Embryonic facial prominence (tissue), 1 donor: ENCODE measurements around the gene SLC6A6.

Source experiments
- DNase-seq: peaks from one replicate; pipeline ENCODE4 v3.0.0-alpha.2; 2016; ENCODE audit errors: extremely low spot score

The SLC6A6 gene

DNA sequence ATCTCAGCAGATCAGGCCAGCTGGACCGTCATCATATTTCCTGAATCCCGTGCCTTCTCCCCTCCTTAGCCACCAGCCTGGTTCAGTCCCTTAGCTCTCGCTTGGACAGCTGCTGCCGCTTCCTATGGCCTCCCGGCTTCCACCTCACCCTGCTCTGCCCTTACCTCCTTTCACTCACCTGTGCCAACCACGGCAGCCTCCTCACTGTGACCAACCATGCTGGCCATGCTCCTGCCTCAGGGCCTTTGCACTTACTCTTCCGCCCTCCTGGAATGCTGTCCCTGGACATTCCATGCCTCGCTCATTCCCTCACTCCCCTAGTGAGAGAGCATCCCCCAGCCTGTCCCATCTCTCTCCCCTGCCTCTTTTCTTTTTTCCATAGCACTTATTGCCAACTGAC is 118.6 kb downstream of the SLC6A6 start:
- no peak for DNase-seq

DNA sequence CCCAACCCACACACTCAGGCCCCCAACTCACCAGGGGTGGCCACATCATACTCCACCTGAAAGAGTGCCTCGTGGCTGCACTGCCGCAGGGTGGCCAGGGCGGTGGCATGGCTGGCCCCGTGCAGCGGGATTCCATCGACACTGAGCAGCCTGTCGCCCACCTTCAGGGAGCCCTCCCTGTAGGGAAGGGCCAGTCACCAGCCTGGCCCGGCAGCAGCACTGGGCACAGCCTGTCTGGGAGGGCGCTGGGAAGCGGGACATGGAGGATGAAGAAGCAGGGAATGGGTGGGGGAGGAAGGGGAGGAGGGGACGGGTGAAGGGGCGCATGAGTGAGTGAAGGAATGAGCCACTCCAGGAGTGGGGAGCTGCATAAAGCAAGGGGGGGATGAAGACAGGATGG is 119.2 kb downstream of the SLC6A6 start:
- DNase-seq: no peak

DNA sequence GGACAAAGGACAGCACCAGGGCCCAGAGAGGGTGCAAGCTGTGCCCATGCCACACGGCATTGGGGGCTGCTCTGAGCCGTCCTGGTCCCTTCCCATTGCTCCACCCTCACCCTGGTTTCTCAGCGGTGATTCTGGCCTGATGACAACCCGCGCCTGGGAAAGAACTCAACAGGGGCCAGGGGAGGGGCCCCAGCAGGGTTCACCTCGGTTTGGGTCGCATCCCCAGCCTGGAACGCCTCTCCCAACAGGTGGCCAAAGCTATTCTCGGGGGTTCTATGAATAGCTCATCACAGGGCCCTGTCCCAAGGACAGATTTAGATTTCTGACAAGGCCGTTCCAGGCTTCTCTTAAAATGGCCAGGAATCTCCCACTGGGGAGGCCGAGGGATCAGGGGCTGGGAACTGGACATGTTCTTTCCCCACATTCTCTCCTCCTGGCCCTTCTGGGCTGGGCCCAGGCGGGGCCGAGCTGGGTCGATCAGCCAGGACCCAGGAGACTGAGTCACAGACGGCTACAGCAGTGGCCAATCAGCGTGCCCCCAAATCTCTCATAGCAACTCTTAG is 119.8 kb downstream of the SLC6A6 start:
- no peak for DNase-seq

DNA sequence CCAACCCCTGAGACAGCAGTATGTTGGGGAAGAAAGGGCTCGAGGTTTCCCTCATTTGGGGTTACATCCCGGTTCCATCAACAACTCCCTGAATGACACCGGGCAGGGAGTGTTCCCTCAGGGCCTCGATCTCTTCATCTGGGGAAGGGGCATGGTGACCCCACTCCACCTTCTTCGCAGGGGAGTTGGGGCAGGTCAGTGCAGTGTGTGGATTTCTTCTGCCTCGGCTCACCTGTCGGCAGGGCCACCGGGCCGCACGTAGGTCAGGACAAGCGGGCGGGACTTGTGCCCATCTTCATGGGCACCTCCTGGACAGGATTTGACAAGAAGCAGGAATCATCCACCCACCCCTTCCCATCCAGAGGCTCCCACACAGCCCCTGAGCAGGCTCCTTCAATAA is 120.4 kb downstream of the SLC6A6 start:
- DNase-seq: no peak

DNA sequence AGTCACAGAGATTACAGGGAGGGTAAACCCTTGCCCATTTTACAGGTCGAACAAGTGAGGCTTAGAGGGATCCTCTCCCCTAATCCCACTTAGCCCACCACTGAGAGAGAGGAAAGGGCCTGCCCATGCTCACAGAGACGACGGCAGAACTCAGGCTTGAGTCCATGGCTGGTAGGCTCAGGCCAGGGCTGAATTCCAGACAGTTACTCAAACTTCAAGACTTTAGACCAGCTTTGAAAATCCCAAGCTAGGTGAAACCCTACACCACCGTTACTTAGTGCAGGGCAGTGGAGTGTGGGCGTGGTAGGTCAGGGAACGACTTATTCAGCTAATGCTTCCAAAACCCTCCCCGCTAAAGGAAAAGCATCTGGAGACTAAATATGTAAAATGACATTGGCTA is 121.4 kb downstream of the SLC6A6 start:
- DNase-seq: no peak

DNA sequence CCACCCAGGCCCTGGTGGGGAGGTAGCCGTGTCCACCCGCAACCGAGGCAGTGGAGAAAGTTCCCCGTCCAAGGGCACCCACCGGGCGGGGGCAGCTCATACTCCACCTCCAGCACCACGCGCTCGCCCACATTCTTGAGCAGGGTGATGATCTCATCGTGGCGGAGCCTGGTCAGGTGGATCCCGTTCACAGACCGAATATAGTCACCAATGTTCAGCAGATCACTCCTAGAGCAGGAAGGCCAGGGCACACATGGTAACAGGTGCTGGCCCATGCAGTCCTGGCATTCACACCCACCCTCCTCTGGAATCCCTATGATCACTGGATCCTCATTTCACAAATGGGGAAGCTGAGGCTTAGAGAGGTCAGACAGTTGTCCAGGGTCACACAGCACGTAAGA is 121.9 kb downstream of the SLC6A6 start:
- no peak for DNase-seq

DNA sequence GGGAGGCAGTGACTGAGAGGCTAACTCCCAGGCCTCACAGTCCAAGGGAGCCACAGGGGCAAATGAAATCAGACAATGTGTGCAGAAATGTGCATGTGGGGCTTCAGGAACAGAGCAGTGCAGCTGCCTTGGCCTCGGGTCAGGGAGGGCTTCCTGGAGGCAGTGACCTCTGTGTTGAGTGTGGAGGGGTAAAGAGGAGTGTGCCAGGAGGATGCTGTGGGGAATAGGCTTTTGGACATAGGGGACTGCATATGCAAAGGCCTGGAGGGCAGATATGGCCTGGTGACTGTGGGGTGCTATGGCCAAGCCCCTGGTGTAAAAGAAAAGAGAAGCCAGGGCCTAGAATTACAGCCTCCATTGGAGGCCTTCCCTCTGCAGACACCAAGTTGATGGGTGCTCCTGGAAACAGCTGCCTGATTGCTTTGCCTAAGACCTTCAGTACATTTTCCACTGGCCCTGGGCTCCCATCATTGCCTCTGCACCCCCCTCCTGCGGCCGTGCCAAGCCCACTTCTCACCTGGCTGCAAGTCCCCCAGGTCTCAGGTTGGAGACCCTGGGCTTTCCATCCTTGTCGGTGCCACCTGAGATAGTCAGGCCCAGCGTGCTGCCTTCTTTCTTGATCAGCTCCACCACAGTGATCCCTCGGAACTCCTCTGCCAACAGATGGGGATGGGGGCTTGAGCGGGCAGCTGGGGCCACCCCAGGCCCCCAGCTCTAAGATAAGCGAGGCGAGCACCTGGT is 122.7 kb downstream of the SLC6A6 start:
- DNase-seq: no peak

DNA sequence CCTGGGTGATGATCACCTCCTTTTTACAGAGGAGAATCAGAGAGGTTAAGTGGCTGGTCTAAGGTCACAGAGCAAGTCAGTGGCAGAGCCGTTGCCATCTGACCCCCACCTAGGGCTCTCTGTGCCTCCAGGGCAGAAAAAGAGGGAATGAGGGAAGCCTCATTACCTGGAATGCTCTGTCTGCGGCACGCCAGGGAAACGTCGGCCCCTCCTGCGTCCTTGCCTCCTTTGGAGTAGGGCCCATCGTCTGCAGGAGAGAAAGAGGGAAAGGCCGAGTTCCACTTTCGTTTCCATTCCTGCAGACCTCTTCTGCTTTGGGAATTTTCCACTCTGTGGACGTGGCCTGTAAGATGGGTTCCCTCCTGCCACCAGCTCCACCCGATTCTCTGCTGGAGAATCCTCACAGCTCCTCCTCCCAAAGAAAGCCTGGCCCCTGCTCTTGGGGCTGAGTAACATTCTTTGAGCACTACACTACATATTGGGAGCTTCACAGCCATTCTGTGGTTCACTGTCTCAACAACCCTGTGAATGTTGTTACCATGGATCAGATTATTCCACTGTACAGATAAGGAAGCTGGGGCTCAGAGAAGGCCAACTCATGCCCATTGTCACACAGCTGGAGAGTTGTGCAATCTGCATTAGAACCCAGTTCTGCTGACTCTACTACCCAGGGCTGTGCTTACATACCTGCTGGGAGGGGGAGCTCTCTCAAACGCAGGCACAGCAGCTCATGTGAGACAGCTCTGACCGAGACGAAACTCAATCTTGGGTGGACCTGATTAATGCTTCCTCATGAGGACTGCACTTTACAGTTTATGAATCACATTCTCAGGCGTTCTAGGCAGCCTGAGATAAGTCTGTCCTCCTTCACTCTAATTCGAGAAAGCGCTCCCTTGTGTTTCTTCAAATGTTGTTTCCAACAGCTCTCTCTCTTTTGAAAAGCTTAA is 123.6 kb downstream of the SLC6A6 start:
- no peak for DNase-seq

DNA sequence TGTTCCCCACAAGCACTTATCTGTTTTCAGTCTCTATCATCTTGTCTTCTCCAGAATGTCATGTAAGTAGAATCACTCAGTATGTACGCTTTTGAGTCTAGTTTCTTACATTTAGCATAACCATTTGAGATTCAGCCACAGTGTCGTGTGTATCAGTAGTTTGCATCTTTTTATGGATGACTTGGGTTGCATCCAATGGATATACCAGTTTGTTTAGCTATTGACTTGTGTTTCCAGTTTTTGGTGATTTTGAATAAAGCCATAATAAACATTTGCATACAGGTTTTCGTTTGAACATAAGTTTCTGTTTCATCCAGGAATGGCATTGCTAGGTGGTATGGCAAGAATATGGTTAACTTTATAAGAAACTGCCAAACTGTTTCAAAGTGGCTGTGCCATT is 125.7 kb downstream of the SLC6A6 start:
- DNase-seq: no peak

DNA sequence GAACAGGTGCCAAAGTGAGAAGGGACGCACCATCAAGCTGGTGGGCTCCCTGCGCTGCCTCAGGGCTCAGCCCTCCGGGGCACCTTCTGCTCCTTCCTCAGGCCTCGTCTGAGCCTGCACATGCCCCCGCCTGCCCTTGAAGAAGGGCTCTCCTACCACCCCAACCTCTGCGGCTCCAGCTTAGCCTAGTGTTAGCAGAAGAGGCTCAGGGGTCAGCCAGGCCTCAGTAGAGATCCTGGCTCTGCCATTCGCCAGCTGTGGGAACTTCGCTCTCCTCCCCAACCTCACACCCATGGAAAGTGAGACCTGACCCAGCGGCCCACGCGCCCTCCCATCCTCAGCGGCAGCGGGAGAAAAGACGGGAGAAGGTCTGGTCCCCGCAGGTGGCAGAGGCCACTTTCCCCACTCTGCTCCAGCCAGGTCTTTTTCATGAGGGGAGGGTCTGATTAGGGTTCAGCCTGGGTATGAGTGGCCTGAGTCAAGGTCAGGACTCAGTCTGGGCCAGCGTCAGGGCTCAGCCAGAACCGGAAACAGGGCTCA is 129.5 kb downstream of the SLC6A6 start:
- no peak for DNase-seq

DNA sequence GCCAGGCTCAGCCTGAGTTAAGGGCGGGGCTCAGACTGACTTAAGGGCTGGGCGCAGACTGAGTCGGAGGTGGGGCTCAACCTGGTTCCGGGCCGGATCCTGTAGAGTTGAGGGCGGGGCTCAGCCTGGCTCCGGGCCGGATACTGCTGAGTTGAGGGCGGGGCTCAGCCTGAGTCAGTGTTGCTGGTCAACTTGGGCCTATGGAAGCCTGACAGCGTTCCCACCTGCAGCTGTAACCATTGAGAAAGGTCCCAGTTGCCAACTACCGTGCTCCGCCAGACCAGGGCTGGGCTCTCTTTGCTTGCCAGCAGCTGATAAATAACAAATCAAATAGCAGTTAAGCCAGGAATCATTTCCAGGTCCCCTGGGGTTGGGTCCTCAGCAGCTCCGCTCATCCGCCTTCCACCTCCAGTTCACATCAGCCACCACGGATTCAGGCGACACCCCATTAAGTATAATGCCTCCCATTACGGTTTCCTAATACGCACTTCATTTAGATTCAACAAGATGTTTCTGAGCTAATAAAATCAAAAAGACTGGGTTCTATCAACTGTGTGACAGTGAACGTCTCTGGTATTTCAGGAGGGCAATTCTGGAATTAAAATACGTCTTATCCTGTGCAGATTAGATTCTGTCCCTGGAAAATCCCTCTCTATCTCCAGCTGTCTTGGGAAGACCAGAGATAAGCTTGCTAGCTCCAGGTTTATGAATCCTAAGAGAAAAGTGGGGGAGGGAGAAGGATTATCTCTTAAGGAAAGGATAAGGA is 130.5 kb downstream of the SLC6A6 start:
- DNase-seq: no peak

DNA sequence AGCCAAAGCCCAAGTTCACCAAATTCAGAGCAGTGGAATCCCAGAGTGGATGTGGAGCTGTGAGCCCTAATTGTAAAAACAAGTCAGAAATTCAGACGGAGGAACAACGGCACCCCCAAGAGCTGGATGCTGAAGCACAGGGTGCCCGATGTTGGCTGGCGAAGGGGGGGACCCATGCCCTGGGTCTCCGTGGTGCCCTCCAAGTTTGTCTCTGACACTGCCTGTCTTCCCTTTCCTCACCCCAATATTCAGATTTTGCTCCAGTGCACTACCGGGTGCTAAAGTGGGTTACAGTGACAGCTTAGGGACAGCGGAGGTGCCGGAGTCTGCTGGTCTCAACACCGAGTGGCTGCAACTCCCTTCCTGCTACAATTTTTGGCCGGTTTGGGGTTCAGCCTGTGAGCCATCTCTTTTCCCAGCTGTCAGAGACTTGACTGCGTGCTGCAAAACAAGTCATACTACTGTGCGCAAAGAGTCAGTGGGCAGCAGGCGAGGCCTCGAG is 131.1 kb downstream of the SLC6A6 start:
- DNase-seq: no peak

DNA sequence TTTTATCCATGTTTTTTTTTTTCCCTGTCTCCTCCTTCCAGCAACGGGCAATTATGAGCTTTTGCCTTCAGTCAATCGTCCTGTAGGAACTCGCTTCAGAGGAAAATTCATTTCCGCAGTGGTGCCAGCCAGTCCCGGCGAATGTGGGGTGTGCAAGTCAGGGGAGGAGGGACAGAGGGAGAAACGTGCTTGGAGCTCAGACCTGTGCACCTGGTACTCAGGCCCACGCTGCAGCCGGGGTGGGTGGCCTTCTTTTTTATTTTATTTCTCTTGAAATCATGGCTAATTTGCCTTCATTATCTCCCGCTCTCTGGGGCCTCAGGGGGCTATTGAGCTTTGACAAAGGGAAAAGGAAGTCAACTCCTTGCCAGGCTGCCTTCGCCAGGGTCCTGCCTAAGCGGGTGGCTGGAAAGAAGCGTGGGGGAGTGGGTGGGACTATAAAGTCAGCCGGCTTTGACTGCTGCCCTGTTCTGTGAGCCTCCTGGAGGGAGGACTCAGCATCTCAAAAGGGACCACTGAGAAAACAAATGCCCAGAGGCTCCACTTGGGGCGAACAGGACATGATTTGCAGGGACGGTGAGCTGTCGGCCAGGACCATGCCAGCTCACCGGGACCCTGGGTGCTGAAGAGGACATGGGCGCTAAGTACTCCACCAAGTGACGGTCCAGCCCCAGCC is 132.2 kb downstream of the SLC6A6 start:
- DNase-seq: peak; percentile 14

DNA sequence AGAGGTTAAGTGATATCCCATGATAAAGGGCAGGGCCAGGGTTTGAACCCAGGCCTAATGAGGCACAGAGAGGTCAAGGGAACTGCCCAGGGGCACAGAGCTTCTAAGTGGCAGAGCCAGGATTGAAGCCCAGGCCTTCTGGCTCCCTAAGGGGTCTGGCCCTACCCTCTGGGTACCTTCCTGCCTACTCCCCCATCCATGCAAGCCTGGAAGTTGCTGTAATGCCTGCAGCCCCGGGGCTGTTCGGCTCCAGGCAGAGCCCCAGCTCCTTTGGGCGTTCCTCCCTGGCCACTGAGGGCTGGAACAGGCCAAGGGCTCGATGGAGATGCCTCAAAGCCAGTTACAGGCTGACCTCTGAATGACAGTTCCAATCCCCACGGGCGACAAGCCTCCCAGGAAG is 133.2 kb downstream of the SLC6A6 start:
- no peak for DNase-seq

DNA sequence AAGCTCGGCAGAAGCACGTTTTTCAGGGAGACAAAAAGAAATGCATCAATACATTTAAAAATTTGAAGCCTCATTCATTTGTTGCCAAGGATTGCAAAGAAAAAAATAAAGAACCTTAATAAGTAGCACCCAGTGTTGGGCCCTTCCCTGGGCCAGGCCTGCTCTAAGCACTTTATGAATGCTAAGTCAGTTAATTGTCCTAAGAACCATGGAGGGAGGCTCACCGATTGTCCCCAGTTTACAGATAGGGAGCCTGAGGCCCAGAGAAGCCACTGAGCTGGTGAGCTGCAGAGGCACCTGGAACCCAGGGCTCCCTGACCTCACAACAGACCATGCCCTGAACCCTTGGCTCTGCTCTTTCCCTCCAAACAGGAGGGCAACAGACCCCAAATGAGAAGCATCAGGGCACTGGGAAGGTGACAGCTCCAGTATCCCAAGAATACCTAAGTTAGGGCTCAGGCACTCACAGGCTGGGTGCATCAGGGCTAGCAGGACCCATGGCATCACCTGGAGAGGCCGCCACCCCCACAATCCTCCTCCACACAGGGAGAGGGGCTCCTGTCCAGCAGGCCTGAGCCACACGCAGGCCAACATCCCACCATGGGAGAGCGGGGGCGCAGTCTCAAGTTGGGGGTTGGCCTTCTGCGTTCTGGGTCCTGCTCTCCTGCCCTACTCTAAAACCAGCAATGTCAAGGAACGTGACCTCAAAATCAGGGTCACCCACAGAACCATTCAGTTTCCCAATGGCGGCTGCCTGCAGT is 133.8 kb downstream of the SLC6A6 start:
- DNase-seq: no peak

DNA sequence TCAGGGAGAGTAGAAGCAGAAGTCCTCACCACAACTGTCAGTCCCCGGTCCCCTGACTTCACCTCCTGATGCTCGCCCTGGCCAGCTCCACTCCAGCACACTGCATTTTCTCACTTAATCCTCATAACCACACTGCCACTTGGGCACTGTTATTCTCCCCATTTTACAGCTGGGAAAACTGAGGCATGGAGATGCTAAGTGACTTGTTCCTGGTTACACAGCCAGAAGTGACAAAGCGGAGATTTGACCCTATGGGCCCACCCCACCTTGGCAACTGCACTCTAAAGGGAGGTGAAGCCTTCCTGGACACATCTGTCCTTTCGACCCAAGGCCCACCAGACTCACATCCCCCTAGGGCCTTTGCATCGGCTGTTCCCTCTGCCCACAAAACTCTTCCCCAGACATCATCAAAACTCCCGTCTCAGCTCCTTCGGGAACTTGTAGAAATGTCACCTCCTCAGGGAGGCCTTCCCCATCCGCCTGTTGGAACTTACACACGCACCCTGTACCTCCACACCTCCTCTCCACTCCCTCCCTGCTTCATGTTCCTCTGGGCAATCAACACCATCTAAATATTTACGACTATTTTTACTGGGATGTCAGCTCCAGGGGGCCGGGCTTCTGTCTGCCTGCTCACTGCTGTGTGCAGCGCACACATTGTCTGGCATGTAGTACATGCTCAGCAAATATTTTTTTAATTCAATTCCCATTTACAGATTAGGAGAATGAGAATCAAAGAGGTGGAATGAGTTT is 134.6 kb downstream of the SLC6A6 start:
- DNase-seq: no peak

DNA sequence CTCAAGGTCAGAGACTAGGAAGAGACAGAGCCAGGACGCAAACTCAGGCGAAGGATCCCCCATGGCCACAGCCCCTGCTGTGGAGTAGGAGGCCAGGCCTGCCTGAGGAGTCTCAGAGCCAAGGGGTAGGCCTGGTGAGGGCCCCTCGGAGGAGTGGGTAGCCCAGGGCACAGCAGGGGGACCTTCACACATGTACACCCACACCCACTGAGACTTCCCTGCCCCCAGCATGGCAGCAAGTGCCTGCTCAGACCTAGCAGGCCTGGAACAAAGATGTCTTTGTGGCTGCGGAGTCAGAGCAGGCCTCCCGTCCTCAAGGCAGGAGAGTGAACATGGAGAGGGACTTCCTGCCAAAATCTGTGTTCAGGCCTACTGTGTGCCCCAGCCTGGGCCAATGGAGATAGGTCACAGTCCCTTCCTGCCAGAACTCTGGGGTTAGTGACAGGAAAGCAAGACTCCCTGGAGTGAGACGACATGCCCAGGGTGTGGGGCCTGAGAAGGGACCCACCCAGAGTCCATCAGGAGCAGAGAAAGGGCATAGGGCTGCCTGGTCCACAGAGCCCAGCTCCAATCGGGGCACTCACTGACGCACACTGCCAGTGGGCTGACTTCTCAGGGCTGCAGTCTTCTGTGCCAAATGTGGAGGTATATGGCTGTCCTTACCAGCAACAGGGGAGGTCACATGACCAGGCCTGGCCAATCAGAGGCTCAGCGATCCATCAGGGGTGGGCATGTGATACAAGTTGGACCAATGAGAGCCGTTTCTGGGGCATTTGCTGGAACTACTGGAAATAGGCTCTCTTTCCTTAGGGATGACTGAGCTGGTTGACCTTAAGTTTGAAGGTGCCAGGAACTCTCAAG is 135.4 kb downstream of the SLC6A6 start:
- DNase-seq: no peak

DNA sequence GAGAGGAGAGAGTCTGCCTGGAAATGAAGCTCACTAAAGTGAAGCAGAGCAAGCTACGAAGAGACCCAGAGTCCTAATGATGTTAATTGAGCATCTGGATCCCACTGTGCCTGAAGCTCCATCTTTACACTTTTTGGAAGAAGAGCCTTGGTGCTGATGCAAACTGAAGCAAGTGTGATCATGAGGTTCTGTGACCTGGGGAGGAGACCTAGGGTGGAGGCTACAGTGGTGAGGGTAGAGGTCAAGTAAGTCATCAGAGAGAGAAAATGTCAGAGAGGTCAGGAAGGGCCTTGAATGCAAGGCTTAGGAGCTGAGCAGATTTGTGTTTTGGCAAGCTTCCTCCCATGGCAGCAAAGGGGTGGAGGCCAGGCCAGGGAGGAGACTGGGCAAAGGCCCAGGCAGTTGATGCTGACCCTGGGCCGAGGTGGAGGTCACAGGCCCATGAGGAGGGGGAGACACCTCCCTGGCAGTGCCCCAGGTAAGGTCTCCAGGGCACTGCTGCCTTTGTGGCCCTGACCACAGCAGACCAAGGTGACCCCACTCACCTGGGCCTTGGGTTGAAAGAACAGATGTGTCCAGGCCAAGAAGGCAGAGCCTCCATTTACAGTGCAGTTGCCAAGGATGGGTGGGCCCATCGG is 136.2 kb downstream of the SLC6A6 start:
- no peak for DNase-seq
